PC-3 (cell line): ENCODE data around the gene EYS.

Source experiments
- CTCF ChIP-seq: fragments of 300-600 bp; sonication (generic); conservative IDR thresholded peaks from 2 replicates; pipeline ENCODE4 v1.5.1; 2017; ENCODE audit warnings: antibody characterized with exemption, low read depth, mild to moderate bottlenecking, low read length
- EZH2 ChIP-seq: fragments of 300-600 bp; sonication (generic); IDR thresholded peaks from one replicate; pipeline ENCODE4 v1.6.1; 2017; ENCODE audit warnings: antibody characterized with exemption, mild to moderate bottlenecking, low read length; ENCODE audit not compliant: unreplicated experiment
- EZH2phosphoT487 ChIP-seq: fragments of 300-600 bp; sonication (generic); IDR thresholded peaks from 2 replicates; pipeline ENCODE4 v1.6.1; 2018; ENCODE audit warnings: mild to moderate bottlenecking, antibody characterized with exemption, low read length, borderline replicate concordance

DNA sequence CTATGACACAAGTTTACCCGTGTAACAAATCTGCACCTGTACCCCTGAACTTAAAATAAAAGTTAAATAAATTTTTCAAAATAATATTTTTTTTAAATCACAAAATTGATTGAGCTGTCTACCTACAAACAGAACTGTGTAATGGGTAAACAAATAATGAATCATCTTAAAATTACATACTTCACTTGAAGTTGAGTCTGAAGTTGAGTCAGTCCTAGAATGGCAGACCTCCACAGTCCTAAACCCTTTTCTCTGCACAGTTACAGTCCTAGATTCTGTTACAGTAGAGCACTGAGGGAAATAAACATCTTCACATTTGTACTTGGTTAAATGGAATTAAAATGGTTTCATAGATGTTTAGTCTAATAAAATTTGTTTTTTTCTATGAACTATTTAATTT is 1190.6 kb downstream of the EYS start:
- no peak for TF ChIP-seq CTCF
- no peak for TF ChIP-seq EZH2
- no peak for TF ChIP-seq EZH2phosphoT487
